ENCODE measurements around the gene NPAS1. TPM values are rescaled to one million over a fixed set of nuclear protein-coding genes. Genes with fewer than 3 reads are reported as not detected.

The NPAS1 gene
- total and polyA plus RNA-seq, 2 of the 8 experiments (the other 6 are each of a cell fraction or from before 2014, with no cell fraction given) = 9.9 to 13.9 TPM

DNA sequence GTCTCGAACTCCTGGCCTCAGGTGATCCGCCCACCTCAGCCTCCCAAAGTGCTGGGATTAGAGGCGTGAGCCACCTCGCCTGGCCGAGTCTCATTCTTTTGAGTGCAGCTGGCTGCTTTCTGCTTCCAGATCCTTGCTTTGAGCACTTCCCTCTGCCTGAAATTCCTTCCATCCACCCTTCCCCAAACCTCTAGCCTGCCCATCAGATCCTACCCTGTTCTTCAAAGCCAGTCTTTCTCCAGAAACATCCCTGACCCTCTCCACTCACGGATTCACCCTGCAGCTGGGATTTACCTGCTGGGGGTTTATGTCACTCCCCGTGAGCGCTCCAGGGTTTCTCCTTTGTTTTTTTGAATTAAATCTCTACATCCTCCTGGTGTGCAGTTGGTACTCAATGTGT lies 13.1 kb upstream of the NPAS1 start:
- Histone ChIP-seq H4K20me1 (replicated peaks in 1 of 2; ENCODE audit: control insufficient read depth in 1 of 2, insufficient read depth in 2 of 2, low read length in 2 of 2) (peaks cover 0 to 7% of the 10 kb centered on the region in 2 experiments), H4K91ac (replicated peaks; ENCODE audit: insufficient read length, low read length) (no peak overlapping the region), H4K5ac (ENCODE audit: insufficient read length, low read depth, low read length) (no peak overlapping the region), H3K27me3 (replicated peaks in 1 of 4; ENCODE audit: control insufficient read depth in 3 of 4, extremely low read depth in 1 of 4, insufficient read depth in 3 of 4, low read length in 3 of 4) (no peaks in the 10 kb centered on the region), H2BK20ac (ENCODE audit: low read length) (no peak overlapping the region), H3K9ac (replicated peaks in 1 of 4; ENCODE audit: extremely low read depth in 1 of 4, low read depth in 3 of 4, low read length in 3 of 4) (no peak overlapping the region), H4K8ac (ENCODE audit: extremely low read depth, insufficient read depth, low read length) (no peak overlapping the region), H3K4ac (replicated peaks; ENCODE audit: insufficient read length, low read depth, low read length) (no peak overlapping the region), H3K4me3 (ENCODE audit: extremely low read depth in 1 of 4, insufficient read depth in 2 of 4, low read depth in 3 of 4, low read length in 4 of 4) (no peak overlapping the region), H2BK12ac (ENCODE audit: low read depth, low read length) (no peak overlapping the region), H3K27ac (ENCODE audit: low read depth, low read length) (no peak overlapping the region), H3K4me2 (ENCODE audit: insufficient read depth in 1 of 2, low read depth in 2 of 2, low read length in 2 of 2) (no peak overlapping the region), H2BK120ac (replicated peaks; ENCODE audit: low read depth, low read length) (no peak overlapping the region), H3K14ac (ENCODE audit: insufficient read length) (no peak overlapping the region), H3K4me1 (replicated peaks in 1 of 4; ENCODE audit: control insufficient read depth in 3 of 4, insufficient read depth in 4 of 4, low read length in 3 of 4) (peaks cover 0 to 5% (median 0%) of the 10 kb centered on the region in 4 experiments; a peak in 2 of 7 replicates), H3K23ac (ENCODE audit: insufficient read length) (no peak overlapping the region), H2BK5ac (ENCODE audit: low read depth, low read length) (no peak overlapping the region), H2BK15ac (ENCODE audit: low read length) (no peak overlapping the region), H3K36me3 (ENCODE audit: control insufficient read depth in 2 of 4, insufficient read depth in 4 of 4, low read length in 3 of 4) (no peaks in the 10 kb centered on the region), H3K79me2 (ENCODE audit: control insufficient read depth in 1 of 2, insufficient read depth in 2 of 2, low read length in 2 of 2) (no peaks in the 10 kb centered on the region), H3K9me3 (ENCODE audit: insufficient read depth in 2 of 2, low read depth in 1 of 2, low read length in 1 of 2) (no peaks in the 10 kb centered on the region), H2AFZ (ENCODE audit: low read length) (no peak overlapping the region), H2AK5ac (ENCODE audit: low read depth, low read length) (0 out of 2 replicates have a peak overlapping the region, but pooled peaks have one; percentile 39), H3K56ac (replicated peaks; ENCODE audit: insufficient read length, low read depth, low read length) (no peak overlapping the region), H3K23me2 (ENCODE audit: low read depth, low read length) (no peaks in the 10 kb centered on the region), H3K18ac (ENCODE audit: extremely low read depth, low read length) (no peak overlapping the region), H3K79me1 (ENCODE audit: low read depth, low read length) (peaks cover 1% of the 10 kb centered on the region; the same call in 1 of the 2 replicates)
- DNase-seq (ENCODE audit: low read depth in 1 of 2, low spot score in 2 of 2) (no peak), FAIRE-seq (no peak)
- 83% methylated on average over 7 of the region's 8 CpGs; no CpG with 5 or more reads in 1 of the 2 experiments for WGBS, 2 experiments (ENCODE audit: extremely low coverage in 1 of 2, insufficient coverage in 1 of 2, insufficient read length in 1 of 2, insufficient replicate concordance in 2 of 2, low coverage in 1 of 2, low lambda C conversion rate in 2 of 2, missing lambda C conversion rate in 1 of 2)
- ChIA-PET POLR2A (ENCODE audit: partially characterized antibody) (interaction anchor here (1.1 to 2.0 kb wide), 2 partner anchors 9 to 11 kb away, joined by 3 to 5 read pairs; no protein-coding TSS in a partner anchor), CTCF (ENCODE audit: partially characterized antibody) (interaction anchor here (0.6 to 2.5 kb wide), 5 partner anchors 15 to 241 kb away, joined by 3 to 8 read pairs (median 3); no protein-coding TSS in a partner anchor)
- TF ChIP-seq TCF12 (IDR thresholded peaks at IDR 0.05; ENCODE audit: low read depth, low read length) = no peak
- TF ChIP-seq TBP (IDR thresholded peaks at IDR 0.05; ENCODE audit: low read depth, low read length) = no peak
